Right lobe of liver (tissue), 6 donors: Measurements from ENCODE around the gene MAMLD1. TPM values are rescaled to one million over a fixed set of nuclear protein-coding genes. Genes with fewer than 3 reads are reported as not detected.

Experiments
- ATAC-seq, 4 donors: fragments of 200-7000 bp; cut with Tn5 transposase; one replicate each; pipeline ENCODE4 v1.9.1; 2020; ENCODE audit warnings: mild to moderate bottlenecking in 4 of 4, moderate library complexity in 4 of 4
- DNase-seq, 3 donors: peaks; one replicate each; pipeline ENCODE4 v3.0.0-alpha.2; 2020
- H3K27ac ChIP-seq, 3 donors: fragments of 200-600 bp; one replicate each; pipeline ENCODE4 v1.8.0; 2022
- H3K27me3 ChIP-seq, 2 donors: fragments of 200-600 bp; one replicate each; pipeline ENCODE4 v1.8.0; 2022
- H3K36me3 ChIP-seq, 4 donors: fragments of 200-600 bp; sonication (generic) in 1 of 4; one replicate each; pipeline versions ENCODE4 v1.5.1 to v1.8.0; 2017 to 2022; ENCODE audit warnings: control low read depth in 1 of 4
- H3K4me1 ChIP-seq, 4 donors: fragments of 200-600 bp; sonication (generic) in 1 of 4; one replicate each; pipeline versions ENCODE4 v1.5.1 to v1.8.0; 2017 to 2022; ENCODE audit warnings: control low read depth in 1 of 4
- H3K4me3 ChIP-seq, 3 donors: fragments of 200-600 bp; one replicate each; pipeline ENCODE4 v1.8.0; 2022
- H3K9me3 ChIP-seq, 4 donors: fragments of 200-600 bp; sonication (generic) in 1 of 4; one replicate each; pipeline versions ENCODE4 v1.5.1 to v1.8.0; 2017 to 2022; ENCODE audit warnings: control low read depth in 1 of 4
- POLR2A ChIP-seq: fragments of 450-650 bp; IDR thresholded peaks from one replicate; pipeline ENCODE4 v1.6.1; 2017; ENCODE audit warnings: antibody characterized with exemption, mild to moderate bottlenecking
- WGBS: methylation state at CpG from one replicate; pipeline ENCODE4 v1.1.6; 2018; ENCODE audit warnings: low coverage, low lambda C conversion rate; ENCODE audit not compliant: insufficient coverage; ENCODE audit errors: missing lambda C conversion rate; 5-methylcytosine and 5-hydroxymethylcytosine counted together
- intact Hi-C, 2 donors: fragments of 100-400 bp; cut with DNase I; formaldehyde crosslinking; loops; one replicate each; pipeline versions ENCODE4 v1.11.2 to v1.14.1; 2022
- total RNA-seq, 6 experiments: library from RNA; depleted of rRNA in 2 of 6; stranded (reverse); fragments of >200 nt in 2 of 6; fragmentation: NEBNext Ultra II Directional in 3 of 6; extraction: Animal tissue kit (Norgen Biotek cat#: 25700) in 3 of 6; gene quantifications; one replicate each; pipeline versions ENCODE4 v1.1.0 to v1.2.4, GENCODE V29; 2016 to 2023
- TF ChIP-seq, protein P1 (sequence below), 4 donors: fragments of 200-600 bp in 3 of 4; fragments of 450-650 bp in 1 of 4; IDR thresholded peaks; one replicate each; pipeline versions ENCODE4 v1.5.1 to v1.8.0; 2016 to 2022; ENCODE audit warnings: antibody characterized with exemption in 4 of 4, mild to moderate bottlenecking in 2 of 4
- donor health status: DM: no; HTN: yes; CAD: no.
- donor health status: DM: no; HTN: no; CAD: no.
- donor health status: DM: no; HTN: no; CAD: no.
- donor health status: DM: no; HTN: yes; CAD: no.
- donor health status: DM: no; HTN: yes; CAD: no.

The MAMLD1 gene
- total RNA-seq, 6 experiments from 2014 or later: 0.99 to 4.7 (median 1.8) TPM

DNA sequence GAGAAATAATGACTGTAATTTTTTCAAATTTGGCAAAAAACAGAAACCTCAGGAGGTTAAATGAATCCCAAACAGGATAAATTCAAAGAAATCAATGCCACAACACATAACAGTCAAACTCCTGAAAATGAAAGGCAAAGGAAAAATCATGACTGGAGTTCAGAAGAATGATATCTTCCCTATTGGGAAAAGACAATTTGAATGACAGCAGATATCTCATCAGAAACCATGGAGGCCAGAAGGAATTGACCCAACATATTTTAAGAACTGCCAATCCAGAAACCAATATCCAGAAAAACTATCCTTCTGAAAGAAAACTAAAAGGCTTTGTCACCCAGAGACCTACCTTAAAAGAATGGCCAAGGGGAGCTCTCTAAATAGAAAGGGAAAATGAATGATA, 40.1 kb upstream of the MAMLD1 start:
- Histone ChIP-seq H3K27ac (no peak overlapping the region), H3K36me3 (no peaks in the 10 kb centered on the region), H3K4me1 (no peaks in the 10 kb centered on the region), H3K9me3 (no peaks in the 10 kb centered on the region), H3K4me3 (no peak overlapping the region), H3K27me3 (no peaks in the 10 kb centered on the region)
- intact Hi-C loops: no loop called here
- TF ChIP-seq, protein P1, sequence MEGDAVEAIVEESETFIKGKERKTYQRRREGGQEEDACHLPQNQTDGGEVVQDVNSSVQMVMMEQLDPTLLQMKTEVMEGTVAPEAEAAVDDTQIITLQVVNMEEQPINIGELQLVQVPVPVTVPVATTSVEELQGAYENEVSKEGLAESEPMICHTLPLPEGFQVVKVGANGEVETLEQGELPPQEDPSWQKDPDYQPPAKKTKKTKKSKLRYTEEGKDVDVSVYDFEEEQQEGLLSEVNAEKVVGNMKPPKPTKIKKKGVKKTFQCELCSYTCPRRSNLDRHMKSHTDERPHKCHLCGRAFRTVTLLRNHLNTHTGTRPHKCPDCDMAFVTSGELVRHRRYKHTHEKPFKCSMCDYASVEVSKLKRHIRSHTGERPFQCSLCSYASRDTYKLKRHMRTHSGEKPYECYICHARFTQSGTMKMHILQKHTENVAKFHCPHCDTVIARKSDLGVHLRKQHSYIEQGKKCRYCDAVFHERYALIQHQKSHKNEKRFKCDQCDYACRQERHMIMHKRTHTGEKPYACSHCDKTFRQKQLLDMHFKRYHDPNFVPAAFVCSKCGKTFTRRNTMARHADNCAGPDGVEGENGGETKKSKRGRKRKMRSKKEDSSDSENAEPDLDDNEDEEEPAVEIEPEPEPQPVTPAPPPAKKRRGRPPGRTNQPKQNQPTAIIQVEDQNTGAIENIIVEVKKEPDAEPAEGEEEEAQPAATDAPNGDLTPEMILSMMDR (IDR thresholded peaks at IDR 0.05): no peak
- no peak for TF ChIP-seq POLR2A
- ATAC-seq (no peak), DNase-seq (no peak)

DNA sequence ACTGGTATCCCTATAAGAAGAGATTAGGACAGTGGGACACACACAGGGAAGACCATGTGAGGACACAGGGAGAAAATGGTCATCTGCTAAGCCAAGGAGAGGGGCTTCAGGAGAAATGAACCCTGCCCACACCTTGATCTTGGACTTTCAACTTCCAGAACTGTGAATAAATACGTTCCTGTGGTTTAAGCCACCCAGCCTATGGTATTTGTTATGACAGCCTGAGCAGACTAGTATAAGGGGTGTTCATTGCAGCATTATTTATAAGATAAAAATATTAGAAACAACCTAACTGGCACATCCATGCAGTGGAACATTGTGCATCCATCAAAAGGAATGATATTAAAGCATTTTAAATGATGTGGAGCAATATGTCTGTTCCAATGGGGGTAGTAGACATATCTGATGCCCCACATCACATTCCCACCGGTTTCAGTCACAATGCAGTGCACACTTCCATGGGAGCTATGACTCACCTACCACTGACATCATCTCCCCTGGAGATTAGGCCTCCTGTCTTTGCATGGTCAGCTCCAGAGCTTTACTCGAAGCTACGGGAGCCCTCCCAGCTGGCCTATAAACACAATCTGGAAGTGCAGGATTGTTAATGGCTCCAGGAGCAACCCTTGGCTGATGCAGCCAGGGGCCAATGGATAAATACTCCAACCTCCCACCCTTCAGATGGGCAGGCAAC, 38.9 kb upstream of the MAMLD1 start:
- no peak overlapping the region for H3K4me3 ChIP-seq
- H3K4me1 ChIP-seq: no peaks in the 10 kb centered on the region
- H3K9me3 ChIP-seq: no peaks in the 10 kb centered on the region
- intact Hi-C loops: no loop called here
- H3K27ac ChIP-seq: no peak overlapping the region
- no peaks in the 10 kb centered on the region for H3K27me3 ChIP-seq
- DNase-seq (no peak), ATAC-seq (peak in 1 of 4 donors; percentile 69)
- no peak for TF ChIP-seq POLR2A
- TF ChIP-seq, protein P1 (IDR thresholded peaks at IDR 0.05): no peak
- 33% methylated on average over 1 of the region's 4 CpGs for WGBS
- no peaks in the 10 kb centered on the region for H3K36me3 ChIP-seq

DNA sequence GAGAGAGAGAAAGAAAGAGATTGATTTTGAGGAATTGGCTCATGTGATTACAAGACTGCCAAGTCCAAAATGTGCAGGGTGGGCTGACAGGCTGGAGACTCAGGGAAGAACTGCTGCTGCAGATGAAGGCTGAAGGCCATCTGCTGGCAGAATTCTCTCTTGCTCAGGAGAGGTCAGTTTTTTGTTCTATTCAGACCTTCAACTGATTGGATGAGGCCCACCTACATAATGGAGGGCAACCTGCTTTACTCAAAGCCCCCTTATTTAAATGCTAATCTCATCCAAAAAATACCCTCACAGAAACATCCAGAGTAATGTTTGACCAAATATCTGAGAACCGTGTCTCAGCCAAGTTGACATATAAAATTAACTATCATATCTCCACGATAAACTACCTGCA, 38.2 kb upstream of the MAMLD1 start:
- no peaks in the 10 kb centered on the region for H3K27me3 ChIP-seq
- H3K36me3 ChIP-seq: no peaks in the 10 kb centered on the region
- no peak for DNase-seq
- no peak overlapping the region for H3K4me3 ChIP-seq
- TF ChIP-seq POLR2A: no peak
- TF ChIP-seq, protein P1 (IDR thresholded peaks at IDR 0.05): no peak
- H3K27ac ChIP-seq: no peak overlapping the region
- H3K9me3 ChIP-seq: no peaks in the 10 kb centered on the region
- WGBS: 67% methylated on average over 2 of the region's 2 CpGs
- intact Hi-C loops: no loop called here
- no peaks in the 10 kb centered on the region for H3K4me1 ChIP-seq
- no peak for ATAC-seq

DNA sequence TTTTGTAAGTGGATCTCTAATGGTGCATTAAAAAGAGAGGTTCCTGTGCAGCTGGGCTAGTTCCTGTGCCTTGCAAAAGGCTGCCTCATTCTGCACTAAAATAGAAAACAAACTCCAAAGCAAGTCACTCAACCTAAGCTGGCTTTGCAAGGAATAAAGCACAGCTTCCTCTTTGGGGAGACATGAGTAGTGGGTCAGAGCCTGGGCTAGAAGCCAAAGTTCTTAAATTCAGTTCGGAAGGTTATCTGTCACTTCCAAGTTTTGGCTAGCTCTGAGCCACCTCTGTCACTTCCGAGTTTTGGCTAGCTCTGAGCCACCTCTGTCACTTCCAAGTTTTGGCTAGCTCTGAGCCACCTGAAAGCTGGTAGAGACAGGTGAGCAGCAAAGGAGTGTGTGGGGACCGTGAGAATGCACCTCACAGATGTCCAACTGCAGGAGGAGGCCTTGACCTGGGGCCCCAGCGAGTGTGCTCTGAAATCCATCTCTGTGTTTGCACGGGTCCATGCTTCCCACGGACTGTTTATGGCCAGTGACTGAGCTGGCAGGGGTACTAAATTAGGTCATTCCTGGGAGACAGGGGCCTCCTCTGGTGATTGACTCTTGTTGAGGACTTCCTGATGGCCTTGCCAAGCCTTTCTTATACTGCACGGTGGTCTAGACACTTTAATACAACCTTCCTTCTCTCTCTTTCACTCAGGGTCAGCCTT, 36.4 kb upstream of the MAMLD1 start:
- Histone ChIP-seq H3K36me3 (no peaks in the 10 kb centered on the region), H3K27ac (no peak overlapping the region), H3K27me3 (no peaks in the 10 kb centered on the region), H3K9me3 (no peaks in the 10 kb centered on the region), H3K4me1 (no peaks in the 10 kb centered on the region), H3K4me3 (no peak overlapping the region)
- intact Hi-C loops: no loop called here
- 6% methylated on average over 5 of the region's 7 CpGs for WGBS
- TF ChIP-seq, protein P1 (IDR thresholded peaks at IDR 0.05): no peak
- TF ChIP-seq POLR2A: no peak
- ATAC-seq: peak in 3 of 4 donors; percentile 16 to 32 (median 24)
- DNase-seq: no peak
